H1 (cell line): ENCODE data around the gene MRPL9. TPM values are rescaled to one million over a fixed set of nuclear protein-coding genes. Genes with fewer than 3 reads are reported as not detected.

Experiments
- CTCF ChIA-PET: fragments of 300-600 bp; sonication (Branson Sonifier 250); formaldehyde crosslinking; loops from one replicate; lab custom pipeline; 2021; ENCODE audit not compliant: partially characterized antibody; lab: Charles Lee
- POLR2A ChIA-PET: fragments of 300-600 bp; sonication (Branson Sonifier 250); formaldehyde crosslinking; loops from one replicate; lab custom pipeline; 2021; ENCODE audit warnings: inconsistent platforms; ENCODE audit not compliant: partially characterized antibody; lab: Charles Lee
- DNase-seq, 2 experiments: peaks; one replicate each; pipeline versions ENCODE4 v3.0.0 to v3.0.0-alpha.2; 2010 to 2022; ENCODE audit warnings: low spot score in 2 of 2, low read depth in 1 of 2, mixed read lengths in 1 of 2
- FAIRE-seq: peaks from 2 replicates; lab custom pipeline; 2011; peaks lifted over from hg19 to GRCh38; lab: Jason Lieb, UNC
- H2AFZ ChIP-seq: 2 replicates; pipeline ENCODE4 v1.8.1; 2012; ENCODE audit warnings: low read length, inconsistent platforms
- H2AK5ac ChIP-seq: 2 replicates; pipeline ENCODE4 v1.6.1; 2013; ENCODE audit warnings: low read depth, low read length
- H2BK120ac ChIP-seq: replicated peaks from 2 replicates; pipeline ENCODE3; 2013; ENCODE audit warnings: low read depth, low read length, inconsistent platforms
- H2BK12ac ChIP-seq: 2 replicates; pipeline ENCODE4 v1.6.1; 2013; ENCODE audit warnings: low read depth, low read length
- H2BK15ac ChIP-seq: 2 replicates; pipeline ENCODE4 v1.6.1; 2013; ENCODE audit warnings: low read length
- H2BK20ac ChIP-seq: 2 replicates; pipeline ENCODE4 v1.6.1; 2013; ENCODE audit warnings: low read length
- H2BK5ac ChIP-seq: 2 replicates; pipeline ENCODE4 v1.6.1; 2013; ENCODE audit warnings: low read depth, low read length
- H3K14ac ChIP-seq: 2 replicates; pipeline ENCODE4 v1.6.1; 2013; ENCODE audit warnings: inconsistent platforms; ENCODE audit not compliant: insufficient read length
- H3K18ac ChIP-seq: 2 replicates; pipeline ENCODE4 v1.6.1; 2013; ENCODE audit warnings: low read length; ENCODE audit errors: extremely low read depth
- H3K23ac ChIP-seq: 2 replicates; pipeline ENCODE4 v1.6.1; 2013; ENCODE audit warnings: inconsistent platforms; ENCODE audit not compliant: insufficient read length
- H3K23me2 ChIP-seq: 2 replicates; pipeline ENCODE4 v1.6.1; 2013; ENCODE audit warnings: low read depth, low read length
- H3K27ac ChIP-seq: 2 replicates; pipeline ENCODE4 v1.6.1; 2011; ENCODE audit warnings: low read depth, low read length, inconsistent platforms
- H3K27me3 ChIP-seq, 4 experiments: replicated peaks in 1 of 4; 1 replicate in 1 of 4; 2 replicates in 3 of 4; pipeline versions ENCODE4 v1.6.1 to v1.8.1; 2011 to 2013; ENCODE audit warnings: low read length in 3 of 4, mild to moderate bottlenecking in 3 of 4, inconsistent platforms in 2 of 4, mixed read lengths in 2 of 4, moderate library complexity in 1 of 4; ENCODE audit not compliant: control insufficient read depth in 3 of 4, insufficient read depth in 3 of 4; ENCODE audit errors: extremely low read depth in 1 of 4
- H3K36me3 ChIP-seq, 4 experiments: 2 replicates each; pipeline versions ENCODE4 v1.6.1 to v1.8.1; 2011 to 2013; ENCODE audit warnings: mild to moderate bottlenecking in 4 of 4, low read length in 3 of 4, moderate library complexity in 2 of 4, control low read depth in 1 of 4, inconsistent platforms in 1 of 4; ENCODE audit not compliant: insufficient read depth in 4 of 4, control insufficient read depth in 2 of 4
- H3K4ac ChIP-seq: replicated peaks from 2 replicates; pipeline ENCODE3; 2013; ENCODE audit warnings: low read length, low read depth, mixed read lengths, inconsistent platforms; ENCODE audit not compliant: insufficient read length
- H3K4me1 ChIP-seq, 4 experiments: replicated peaks in 1 of 4; 1 replicate in 1 of 4; 2 replicates in 3 of 4; pipeline versions ENCODE4 v1.6.1 to v1.8.1; 2011 to 2013; ENCODE audit warnings: low read length in 3 of 4, inconsistent platforms in 2 of 4, mixed read lengths in 1 of 4; ENCODE audit not compliant: insufficient read depth in 4 of 4, control insufficient read depth in 3 of 4
- H3K4me2 ChIP-seq, 2 experiments: 2 replicates each; pipeline versions ENCODE4 v1.6.1 to v1.8.1; 2011 to 2013; ENCODE audit warnings: low read depth in 2 of 2, low read length in 2 of 2, control low read depth in 1 of 2, inconsistent platforms in 1 of 2, mild to moderate bottlenecking in 1 of 2; ENCODE audit not compliant: insufficient read depth in 1 of 2
- H3K4me3 ChIP-seq, 4 experiments: fragments of 200-600, 300-600 bp in 1 of 4; sonication (generic), shearing (Covaris generic), sonication (Bioruptor Twin) in 1 of 4; 2 replicates each; pipeline versions ENCODE4 v1.5.1 to v1.8.1; 2011 to 2016; ENCODE audit warnings: low read length in 4 of 4, low read depth in 3 of 4, control low read depth in 2 of 4, inconsistent platforms in 2 of 4, mild to moderate bottlenecking in 2 of 4, mixed read lengths in 1 of 4, moderate library complexity in 1 of 4; ENCODE audit not compliant: insufficient read depth in 2 of 4; ENCODE audit errors: extremely low read depth in 1 of 4
- H3K56ac ChIP-seq: replicated peaks from 2 replicates; pipeline ENCODE3; 2013; ENCODE audit warnings: low read depth, mild to moderate bottlenecking, mixed read lengths, low read length, inconsistent platforms; ENCODE audit not compliant: insufficient read length
- H3K79me1 ChIP-seq: 2 replicates; pipeline ENCODE4 v1.6.1; 2013; ENCODE audit warnings: low read depth, low read length, control low read depth
- H3K79me2 ChIP-seq, 2 experiments: 2 replicates each; pipeline versions ENCODE4 v1.6.1 to v1.8.1; 2012 to 2013; ENCODE audit warnings: low read length in 2 of 2, mild to moderate bottlenecking in 2 of 2, inconsistent platforms in 1 of 2; ENCODE audit not compliant: insufficient read depth in 2 of 2, control insufficient read depth in 1 of 2
- H3K9ac ChIP-seq, 4 experiments: replicated peaks in 1 of 4; 1 replicate in 1 of 4; 2 replicates in 3 of 4; pipeline versions ENCODE4 v1.6.1 to v1.8.1; 2011 to 2013; ENCODE audit warnings: low read depth in 3 of 4, low read length in 3 of 4, control low read depth in 2 of 4, mild to moderate bottlenecking in 2 of 4, moderate library complexity in 2 of 4, inconsistent platforms in 1 of 4; ENCODE audit errors: extremely low read depth in 1 of 4
- H3K9me3 ChIP-seq, 2 experiments: 2 replicates each; pipeline versions ENCODE4 v1.6.1 to v1.8.1; 2012 to 2013; ENCODE audit warnings: mild to moderate bottlenecking in 2 of 2, moderate library complexity in 2 of 2, control low read depth in 1 of 2, inconsistent platforms in 1 of 2, low read depth in 1 of 2, low read length in 1 of 2, mixed read lengths in 1 of 2; ENCODE audit not compliant: insufficient read depth in 2 of 2
- H4K20me1 ChIP-seq, 2 experiments: replicated peaks in 1 of 2; 2 replicates each; pipeline versions ENCODE3 to v1.8.1; 2011 to 2013; ENCODE audit warnings: inconsistent platforms in 2 of 2, low read length in 2 of 2, mild to moderate bottlenecking in 1 of 2; ENCODE audit not compliant: insufficient read depth in 2 of 2, control insufficient read depth in 1 of 2
- H4K5ac ChIP-seq: 2 replicates; pipeline ENCODE4 v1.6.1; 2013; ENCODE audit warnings: low read length, low read depth, mixed read lengths, inconsistent platforms; ENCODE audit not compliant: insufficient read length
- H4K8ac ChIP-seq: 2 replicates; pipeline ENCODE4 v1.8.0; 2013; ENCODE audit warnings: mild to moderate bottlenecking, moderate library complexity, low read length, inconsistent platforms; ENCODE audit not compliant: insufficient read depth; ENCODE audit errors: extremely low read depth
- H4K91ac ChIP-seq: replicated peaks from 2 replicates; pipeline ENCODE3; 2013; ENCODE audit warnings: low read length, mixed read lengths, inconsistent platforms; ENCODE audit not compliant: insufficient read length
- ASH2L ChIP-seq: fragments of 200-600, 300-600 bp; sonication (generic); IDR thresholded peaks from one replicate; pipeline ENCODE4 v1.7.1; 2017; ENCODE audit warnings: low read length
- CBX8 ChIP-seq: fragments of 300-800, 300-1000 bp; sonication (generic); IDR thresholded peaks from 2 replicates; pipeline ENCODE4 v1.7.1; 2016; ENCODE audit warnings: low read depth, low read length, borderline replicate concordance
- EZH2 ChIP-seq: fragments of 200-600 bp; sonication (generic); IDR thresholded peaks from 2 replicates; pipeline ENCODE4 v1.7.1; 2012; ENCODE audit warnings: low read depth, mild to moderate bottlenecking, moderate library complexity, low read length, inconsistent platforms; ENCODE audit not compliant: severe bottlenecking
- PHF8 ChIP-seq: fragments of 200-600 bp; sonication (generic); conservative IDR thresholded peaks from 2 replicates; pipeline ENCODE4 v1.7.1; 2012; ENCODE audit warnings: low read depth, mild to moderate bottlenecking, inconsistent platforms, low read length, moderate library complexity
- SIX5 ChIP-seq: IDR thresholded peaks from 2 replicates; pipeline ENCODE4 v1.6.1; 2011; ENCODE audit warnings: mild to moderate bottlenecking, low read depth, low read length
- WGBS, 2 experiments: shearing (Covaris generic) in 1 of 2; methylation state at CpG; one replicate each; pipeline versions ENCODE4 v1.1.6 to v1.1.7; 2013 to 2015; ENCODE audit warnings: low lambda C conversion rate in 2 of 2, mixed read lengths in 2 of 2, inconsistent platforms in 1 of 2, low coverage in 1 of 2, missing lambda C conversion rate in 1 of 2; ENCODE audit not compliant: insufficient replicate concordance in 2 of 2, insufficient coverage in 1 of 2, insufficient read length in 1 of 2; ENCODE audit errors: extremely low coverage in 1 of 2, missing lambda C conversion rate in 1 of 2; 5-methylcytosine and 5-hydroxymethylcytosine counted together
- polyA plus RNA-seq, 7 experiments: library from polyadenylated mRNA; depleted of rRNA in 3 of 7; stranded (reverse) in 5 of 7; unstranded in 2 of 7; fragments of >200 nt in 5 of 7; fragments of 200-250 nt in 2 of 7; gene quantifications; 1 replicate in 5 of 7; 2 replicates in 1 of 7; 4 replicates in 1 of 7; pipeline versions ENCODE4 v1.2.1 to v1.2.3, GENCODE V29; 2011 to 2013; ENCODE audit warnings: missing spikeins in 2 of 7, mixed read lengths in 2 of 7
- total RNA-seq: library from RNA; stranded (reverse); fragmentation: NEBNext Ultra II Directional; extraction: Animal tissue kit (Norgen Biotek cat#: 25700); gene quantifications from 2 replicates; pipeline ENCODE4 v1.2.1, GENCODE V29; 2021
- TF ChIP-seq, protein P1 (sequence below): IDR thresholded peaks from 2 replicates; pipeline ENCODE4 v1.6.1; 2012; ENCODE audit warnings: low read length, inconsistent platforms
- TF ChIP-seq, protein P2 (sequence below): IDR thresholded peaks from 2 replicates; pipeline ENCODE4 v1.6.1; 2011; ENCODE audit warnings: low read depth, mild to moderate bottlenecking, low read length; ENCODE audit not compliant: insufficient read depth

Gene MRPL9
- total and polyA plus RNA-seq, 2 of the 8 experiments (the other 6 are each of a cell fraction or from before 2014, with no cell fraction given), result 74.9 to 113 TPM

DNA sequence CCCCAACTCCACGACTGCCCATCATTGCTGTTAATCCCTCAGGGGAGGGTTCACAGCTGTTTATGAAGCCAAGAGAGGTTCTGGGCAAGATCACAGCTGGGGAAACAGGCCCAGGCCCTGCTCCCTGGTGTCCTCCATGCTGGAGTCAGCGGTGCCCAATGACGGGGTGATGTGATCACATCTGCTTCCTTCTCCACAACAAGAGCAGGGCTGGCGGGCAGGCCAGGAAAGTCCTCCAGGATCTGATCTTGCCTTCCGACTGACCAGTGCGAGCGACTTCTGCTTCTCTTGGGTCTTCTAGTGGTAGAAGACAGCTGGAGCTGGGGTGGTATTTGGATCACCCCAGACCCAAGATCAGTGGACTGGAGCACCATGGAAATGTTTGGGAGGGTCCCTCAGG, 42.9 kb upstream of the MRPL9 start:
- Histone ChIP-seq H2BK15ac (no peak overlapping the region), H3K36me3 (no peaks in the 10 kb centered on the region), H2BK5ac (no peak overlapping the region), H3K27me3 (peaks cover 0 to 3% (median 1%) of the 10 kb centered on the region in 4 experiments; a peak in 1 of 7 replicates), H3K79me1 (no peaks in the 10 kb centered on the region), H3K9ac (no peak overlapping the region), H3K27ac (no peak overlapping the region), H4K8ac (no peak overlapping the region), H3K79me2 (no peaks in the 10 kb centered on the region), H3K18ac (no peak overlapping the region), H3K4me3 (no peak overlapping the region), H2BK12ac (no peak overlapping the region), H3K56ac (no peak overlapping the region), H2BK20ac (no peak overlapping the region), H2AFZ (no peak overlapping the region), H3K9me3 (no peaks in the 10 kb centered on the region), H2AK5ac (no peak overlapping the region), H4K5ac (no peak overlapping the region), H3K23ac (no peak overlapping the region), H3K4me2 (no peak overlapping the region), H2BK120ac (no peak overlapping the region), H3K4me1 (peaks cover 1 to 5% (median 4%) of the 10 kb centered on the region in 4 experiments; a peak in 2 of 7 replicates), H3K4ac (no peak overlapping the region), H3K23me2 (no peaks in the 10 kb centered on the region), H3K14ac (no peak overlapping the region), H4K20me1 (no peaks in the 10 kb centered on the region), H4K91ac (no peak overlapping the region)
- TF ChIP-seq, protein P1, sequence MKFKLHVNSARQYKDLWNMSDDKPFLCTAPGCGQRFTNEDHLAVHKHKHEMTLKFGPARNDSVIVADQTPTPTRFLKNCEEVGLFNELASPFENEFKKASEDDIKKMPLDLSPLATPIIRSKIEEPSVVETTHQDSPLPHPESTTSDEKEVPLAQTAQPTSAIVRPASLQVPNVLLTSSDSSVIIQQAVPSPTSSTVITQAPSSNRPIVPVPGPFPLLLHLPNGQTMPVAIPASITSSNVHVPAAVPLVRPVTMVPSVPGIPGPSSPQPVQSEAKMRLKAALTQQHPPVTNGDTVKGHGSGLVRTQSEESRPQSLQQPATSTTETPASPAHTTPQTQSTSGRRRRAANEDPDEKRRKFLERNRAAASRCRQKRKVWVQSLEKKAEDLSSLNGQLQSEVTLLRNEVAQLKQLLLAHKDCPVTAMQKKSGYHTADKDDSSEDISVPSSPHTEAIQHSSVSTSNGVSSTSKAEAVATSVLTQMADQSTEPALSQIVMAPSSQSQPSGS, result no peak
- TF ChIP-seq, protein P2, sequence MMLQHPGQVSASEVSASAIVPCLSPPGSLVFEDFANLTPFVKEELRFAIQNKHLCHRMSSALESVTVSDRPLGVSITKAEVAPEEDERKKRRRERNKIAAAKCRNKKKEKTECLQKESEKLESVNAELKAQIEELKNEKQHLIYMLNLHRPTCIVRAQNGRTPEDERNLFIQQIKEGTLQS, result no peak
- no peak for TF ChIP-seq PHF8
- no peak for TF ChIP-seq SIX5
- TF ChIP-seq ASH2L, result no peak
- no peak for TF ChIP-seq CBX8
- TF ChIP-seq EZH2, result no peak
- ChIA-PET POLR2A (interaction anchor here (1.1 kb wide), 1 partner anchor 9 kb away, joined by 3 read pairs; no protein-coding TSS in a partner anchor), CTCF (interaction anchor here (1.4 to 2.6 kb wide), 4 partner anchors 9 to 30 kb away, joined by 4 to 6 read pairs (median 6); partner anchors contain the start of gene TDRKH)
- FAIRE-seq (no peak), DNase-seq (no peak)
- WGBS, 2 experiments, result 91% methylated on average over 7 of the region's 7 CpGs; no CpG with 5 or more reads in 1 of the 2 experiments
